H9 (cell line): ENCODE data around the gene DMXL2. TPM values are rescaled to one million over a fixed set of nuclear protein-coding genes. Genes with fewer than 3 reads are reported as not detected.

Source experiments
- DNase-seq: peaks from one replicate; pipeline ENCODE4 v3.0.0-alpha.2; 2017
- H2AFZ ChIP-seq: one replicate; pipeline ENCODE4 v1.6.1; 2013; ENCODE audit warnings: mild to moderate bottlenecking, low read length, control low read depth, moderate library complexity
- H2AK5ac ChIP-seq: 2 replicates; pipeline ENCODE4 v1.6.1; 2013; ENCODE audit warnings: low read length, control low read depth, mixed read lengths; ENCODE audit not compliant: insufficient read length
- H2BK120ac ChIP-seq: one replicate; pipeline ENCODE4 v1.6.1; 2013; ENCODE audit warnings: low read depth, mild to moderate bottlenecking, low read length, control low read depth, inconsistent platforms; ENCODE audit not compliant: poor library complexity, severe bottlenecking
- H2BK12ac ChIP-seq: 2 replicates; pipeline ENCODE4 v1.6.1; 2013; ENCODE audit warnings: low read length, control low read depth, mixed read lengths, low read depth; ENCODE audit not compliant: insufficient read length
- H2BK15ac ChIP-seq: 2 replicates; pipeline ENCODE4 v1.6.1; 2013; ENCODE audit warnings: low read depth, low read length, control low read depth
- H2BK20ac ChIP-seq: one replicate; pipeline ENCODE4 v1.6.1; 2013; ENCODE audit warnings: low read depth, mild to moderate bottlenecking, low read length, control low read depth, inconsistent platforms; ENCODE audit not compliant: poor library complexity, severe bottlenecking
- H2BK5ac ChIP-seq: 2 replicates; pipeline ENCODE4 v1.6.1; 2013; ENCODE audit warnings: low read length, control low read depth, mixed read lengths; ENCODE audit not compliant: insufficient read length
- H3K14ac ChIP-seq: 2 replicates; pipeline ENCODE4 v1.6.1; 2013; ENCODE audit warnings: low read length, control low read depth; ENCODE audit not compliant: insufficient read depth
- H3K18ac ChIP-seq: 2 replicates; pipeline ENCODE4 v1.6.1; 2013; ENCODE audit warnings: low read depth, mild to moderate bottlenecking, mixed read lengths, low read length, control low read depth; ENCODE audit not compliant: insufficient read length
- H3K23ac ChIP-seq: 2 replicates; pipeline ENCODE4 v1.6.1; 2013; ENCODE audit warnings: low read length, control low read depth, mixed read lengths, low read depth; ENCODE audit not compliant: insufficient read length
- H3K23me2 ChIP-seq: 2 replicates; pipeline ENCODE4 v1.6.1; 2013; ENCODE audit warnings: low read depth, mild to moderate bottlenecking, mixed read lengths, low read length, control low read depth; ENCODE audit not compliant: insufficient read length, poor library complexity, severe bottlenecking
- H3K27ac ChIP-seq: 2 replicates; pipeline ENCODE4 v1.5.1; 2013; ENCODE audit warnings: low read length, control low read depth, mixed read lengths, low read depth; ENCODE audit not compliant: insufficient read length
- H3K27me3 ChIP-seq: 2 replicates; pipeline ENCODE4 v1.6.1; 2013; ENCODE audit warnings: low read length, control low read depth, inconsistent platforms; ENCODE audit not compliant: insufficient read depth
- H3K4ac ChIP-seq: 2 replicates; pipeline ENCODE4 v1.6.1; 2013; ENCODE audit warnings: low read depth, mild to moderate bottlenecking, control low read depth, inconsistent platforms, low read length, moderate library complexity
- H3K4me1 ChIP-seq: 2 replicates; pipeline ENCODE4 v1.6.1; 2013; ENCODE audit warnings: low read length, control low read depth, inconsistent platforms; ENCODE audit not compliant: insufficient read depth
- H3K4me2 ChIP-seq: 2 replicates; pipeline ENCODE4 v1.6.1; 2013; ENCODE audit warnings: low read length, control low read depth, mixed read lengths; ENCODE audit not compliant: insufficient read length, insufficient read depth
- H3K56ac ChIP-seq: 2 replicates; pipeline ENCODE4 v1.6.1; 2013; ENCODE audit warnings: low read depth, mild to moderate bottlenecking, mixed read lengths, low read length, control low read depth; ENCODE audit not compliant: insufficient read length
- H3K79me1 ChIP-seq: 2 replicates; pipeline ENCODE4 v1.6.1; 2013; ENCODE audit warnings: low read depth, mild to moderate bottlenecking, moderate library complexity, low read length, control low read depth, inconsistent platforms; ENCODE audit not compliant: insufficient read depth, poor library complexity, severe bottlenecking
- H3K79me2 ChIP-seq: 2 replicates; pipeline ENCODE4 v1.6.1; 2013; ENCODE audit warnings: low read length, control low read depth, inconsistent platforms; ENCODE audit not compliant: insufficient read depth
- H3K9ac ChIP-seq: 2 replicates; pipeline ENCODE4 v1.6.1; 2013; ENCODE audit warnings: low read length, control low read depth, mixed read lengths; ENCODE audit not compliant: insufficient read length; ENCODE audit errors: extremely low read depth
- H3K9me3 ChIP-seq: one replicate; pipeline ENCODE4 v1.6.1; 2013; ENCODE audit warnings: low read depth, low read length, inconsistent platforms; ENCODE audit not compliant: control insufficient read depth
- H3T11ph ChIP-seq: one replicate; pipeline ENCODE4 v1.6.1; 2013; ENCODE audit warnings: mild to moderate bottlenecking, low read length, control low read depth, inconsistent platforms
- H4K20me1 ChIP-seq: one replicate; pipeline ENCODE4 v1.6.1; 2013; ENCODE audit not compliant: control insufficient read depth, insufficient read length, insufficient read depth
- H4K5ac ChIP-seq: 2 replicates; pipeline ENCODE4 v1.6.1; 2013; ENCODE audit warnings: low read depth, mild to moderate bottlenecking, mixed read lengths, low read length, control low read depth; ENCODE audit not compliant: insufficient read length
- H4K8ac ChIP-seq: replicated peaks from 2 replicates; pipeline ENCODE4 v1.6.1; 2013; ENCODE audit warnings: low read length, control low read depth, mixed read lengths, low read depth; ENCODE audit not compliant: insufficient read length
- H4K91ac ChIP-seq: 2 replicates; pipeline ENCODE4 v1.6.1; 2013; ENCODE audit warnings: low read depth, mild to moderate bottlenecking, moderate library complexity, mixed read lengths, low read length, control low read depth; ENCODE audit not compliant: insufficient read length
- H3K27ac Mint-ChIP-seq, 3 experiments: 2 replicates in 2 of 3; 3 replicates in 1 of 3; pipeline ENCODE4 v1.8.0; 2020 to 2021; ENCODE audit warnings: mixed read lengths in 3 of 3, mild to moderate bottlenecking in 1 of 3, moderate library complexity in 1 of 3
- H3K27me3 Mint-ChIP-seq: 2 replicates; pipeline ENCODE4 v1.8.0; 2021; ENCODE audit warnings: low read depth, mild to moderate bottlenecking, moderate library complexity, mixed read lengths
- H3K36me3 Mint-ChIP-seq, 3 experiments: 2 replicates in 2 of 3; 3 replicates in 1 of 3; pipeline ENCODE4 v1.8.0; 2020 to 2021; ENCODE audit warnings: low read depth in 3 of 3, mixed read lengths in 3 of 3; ENCODE audit not compliant: insufficient read depth in 1 of 3
- H3K4me1 Mint-ChIP-seq, 2 experiments: 2 replicates each; pipeline ENCODE4 v1.8.0; 2020; ENCODE audit warnings: mixed read lengths in 2 of 2
- H3K4me3 Mint-ChIP-seq, 2 experiments: 2 replicates in 1 of 2; 3 replicates in 1 of 2; pipeline ENCODE4 v1.8.0; 2020 to 2021; ENCODE audit warnings: mild to moderate bottlenecking in 2 of 2, mixed read lengths in 2 of 2, moderate library complexity in 1 of 2
- H3K9me3 Mint-ChIP-seq, 2 experiments: 2 replicates in 1 of 2; 3 replicates in 1 of 2; pipeline ENCODE4 v1.8.0; 2020; ENCODE audit warnings: mild to moderate bottlenecking in 2 of 2, mixed read lengths in 2 of 2, moderate library complexity in 1 of 2
- CTCF ChIP-seq: fragments of 200-600 bp; sonication (generic); conservative IDR thresholded peaks from 3 replicates; pipeline ENCODE4 v1.8.0; 2021; ENCODE audit warnings: antibody characterized with exemption, mild to moderate bottlenecking
- WGBS: extraction: QIAGEN DNeasy Blood & Tissue Kit; methylation state at CpG from one replicate; pipeline ENCODE4 v1.1.7; 2013; ENCODE audit warnings: missing lambda C conversion rate, low lambda C conversion rate, mixed read lengths; ENCODE audit not compliant: insufficient read length; ENCODE audit errors: extremely low coverage; 5-methylcytosine and 5-hydroxymethylcytosine counted together
- total RNA-seq: library from RNA; stranded (reverse); gene quantifications from 2 replicates; pipeline ENCODE4 v1.2.1, GENCODE V29; 2021

Gene DMXL2
- total RNA-seq, 1 experiment from 2014 or later = 13.9 TPM

- Histone ChIP-seq H2AK5ac (no peak overlapping the region), H3K23me2 (no peaks in the 10 kb centered on the region), H3K79me2 (peaks cover 3% of the 10 kb centered on the region; the same call in 1 of the 2 replicates), H4K20me1 (no peaks in the 10 kb centered on the region), H3K27ac (no peak overlapping the region), H4K5ac (no peak overlapping the region), H3K4me1 (no peaks in the 10 kb centered on the region), H2AFZ (no peak overlapping the region), H3K27me3 (no peaks in the 10 kb centered on the region), H2BK20ac (no peak overlapping the region), H2BK5ac (no peak overlapping the region), H2BK120ac (no peak overlapping the region), H4K8ac (no peak overlapping the region), H2BK12ac (no peak overlapping the region), H4K91ac (no peak overlapping the region), H2BK15ac (no peak overlapping the region), H3K9ac (no peak overlapping the region), H3K18ac (no peak overlapping the region), H3K4me2 (no peak overlapping the region), H3K79me1 (no peaks in the 10 kb centered on the region), H3K4ac (no peak overlapping the region), H3T11ph (no peak overlapping the region), H3K23ac (no peak overlapping the region), H3K9me3 (no peaks in the 10 kb centered on the region), H3K56ac (no peak overlapping the region), H3K14ac (no peak overlapping the region)
- TF ChIP-seq CTCF = no peak
- Mint-ChIP-seq H3K4me1 (peaks cover 0 to 4% of the 10 kb centered on the region in 2 experiments; a peak in 3 of 4 replicates), H3K9me3 (no peaks in the 10 kb centered on the region; a peak in 1 of 5 replicates), H3K36me3 (no peaks in the 10 kb centered on the region; a peak in 1 of 7 replicates), H3K27me3 (no peaks in the 10 kb centered on the region), H3K4me3 (no peak overlapping the region), H3K27ac (no peak overlapping the region)
- DNase-seq = no peak
- no CpG with 5 or more reads among the region's 1 CpG for WGBS
Observed at GRCh38 chr15:51601801-51602200, 20.8 kb downstream of the DMXL2 start.
